NCI-H2029 (cell line): ENCODE data around the gene KAZN.

ENCODE experiments used
- DNase-seq: peaks from one replicate; lab custom pipeline; 2025; lab: John Stamatoyannopoulos, UW

Gene KAZN

DNA sequence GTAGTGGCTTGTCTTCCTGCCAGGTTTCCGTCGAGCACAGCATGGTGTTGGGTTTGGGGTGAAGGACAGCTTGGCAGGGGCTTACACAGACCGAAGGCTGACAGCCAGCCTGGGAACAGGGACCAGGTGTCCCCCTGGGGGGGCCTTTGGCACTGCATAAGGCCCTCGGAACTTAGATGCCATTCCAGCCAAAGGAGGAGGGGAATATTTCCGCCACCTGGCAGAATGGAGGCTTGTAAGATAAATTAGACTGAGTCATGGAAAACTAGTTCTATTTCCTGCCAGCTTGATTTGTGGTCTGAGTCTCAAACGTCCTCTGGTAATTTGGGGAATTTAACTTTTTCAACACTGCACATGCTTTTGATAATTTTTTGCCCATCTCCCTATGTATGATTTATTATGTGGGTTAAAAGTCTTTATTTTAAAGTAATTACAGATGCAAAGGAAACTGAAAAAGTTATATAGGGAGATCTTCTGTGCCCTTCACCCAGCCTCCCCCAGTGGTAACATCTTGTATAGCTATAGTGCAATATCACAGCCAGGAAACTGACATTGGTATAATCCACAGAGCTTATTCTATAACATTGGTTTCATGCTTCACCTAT lies 543.6 kb downstream of the KAZN start:
- no peak for DNase-seq

DNA sequence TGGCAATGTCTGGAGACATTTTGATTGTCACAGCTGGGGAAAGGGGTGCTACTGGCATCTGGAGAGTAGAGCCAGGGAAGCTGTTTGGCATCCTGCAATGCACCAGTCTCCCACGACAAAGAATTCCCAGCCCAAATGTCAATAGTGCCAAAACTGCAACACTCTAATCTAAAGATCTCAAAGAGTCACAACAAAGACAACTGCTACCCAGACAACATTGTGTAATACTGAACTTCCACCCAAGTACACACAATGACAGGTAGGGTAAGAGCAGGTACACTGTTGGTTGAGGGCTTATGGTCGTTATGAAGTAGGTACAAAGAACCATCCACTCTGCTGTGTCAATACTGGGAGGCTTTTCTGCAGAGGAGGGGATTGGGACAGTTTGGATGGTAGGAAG lies 546.8 kb downstream of the KAZN start:
- no peak for DNase-seq

DNA sequence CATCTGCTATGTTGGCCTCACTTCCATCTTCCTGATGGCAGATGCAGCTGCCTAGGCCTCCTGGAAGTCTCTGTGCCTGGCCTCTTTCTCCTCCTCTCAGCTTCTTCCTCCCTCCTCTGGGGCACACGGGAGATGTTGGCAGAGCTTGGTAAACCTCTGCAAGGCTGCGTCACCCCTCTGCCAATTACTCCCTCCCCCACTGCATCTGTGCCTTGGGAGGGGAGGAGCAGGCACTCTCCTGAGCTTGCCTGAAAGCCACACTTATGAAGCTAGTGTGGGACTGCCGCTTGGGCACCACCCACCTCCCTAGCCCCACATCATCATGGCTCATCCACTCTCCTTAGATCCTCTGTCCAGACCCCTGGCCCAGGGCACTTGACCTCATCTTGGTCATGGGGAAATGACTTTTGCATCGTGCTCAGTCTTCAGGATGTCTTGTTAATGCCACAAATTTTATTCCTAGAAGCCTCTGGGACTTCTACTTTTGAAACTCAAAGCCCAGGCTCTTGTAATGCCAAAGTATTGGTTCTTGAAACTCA lies 547.7 kb downstream of the KAZN start:
- no peak for DNase-seq

DNA sequence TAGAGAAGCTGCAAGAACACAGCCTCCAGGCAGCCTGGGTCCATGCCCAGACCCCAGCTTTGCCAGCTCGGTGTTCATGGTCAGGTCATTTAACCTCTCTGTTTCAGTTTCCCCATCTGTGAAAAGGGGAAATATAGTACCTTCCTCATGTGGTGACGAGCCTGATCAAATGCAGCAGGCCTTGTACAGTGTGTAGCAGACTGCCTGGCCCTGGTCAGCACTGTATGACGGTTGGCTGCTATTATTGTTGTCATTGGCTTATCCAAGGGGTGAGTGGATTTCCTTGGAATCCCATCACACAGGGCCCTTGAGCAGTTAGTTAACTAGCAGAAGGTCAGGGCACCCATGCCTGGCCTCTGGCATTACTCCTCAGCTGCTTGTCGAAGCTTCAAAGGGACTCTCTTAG lies 548.5 kb downstream of the KAZN start:
- no peak for DNase-seq

DNA sequence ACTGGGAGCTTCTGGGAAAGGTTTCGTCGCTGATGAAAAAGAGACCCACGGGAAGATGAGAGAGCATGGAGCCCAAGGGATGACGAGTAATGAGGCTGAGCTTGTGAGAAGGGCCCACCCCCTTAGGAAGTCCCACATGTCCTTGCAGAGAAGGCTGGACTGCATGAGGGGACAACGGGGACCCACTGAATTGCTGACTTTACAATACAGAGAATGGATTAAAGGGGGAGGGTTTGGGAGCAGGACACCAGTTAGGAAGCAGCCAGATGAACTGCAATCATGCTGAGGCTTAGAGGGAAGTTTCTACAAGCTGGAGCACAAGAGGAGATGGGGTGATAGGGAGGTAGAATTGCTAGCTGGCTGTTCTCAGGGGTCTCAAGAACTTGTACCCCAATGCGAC lies 549.5 kb downstream of the KAZN start:
- DNase-seq: no peak

DNA sequence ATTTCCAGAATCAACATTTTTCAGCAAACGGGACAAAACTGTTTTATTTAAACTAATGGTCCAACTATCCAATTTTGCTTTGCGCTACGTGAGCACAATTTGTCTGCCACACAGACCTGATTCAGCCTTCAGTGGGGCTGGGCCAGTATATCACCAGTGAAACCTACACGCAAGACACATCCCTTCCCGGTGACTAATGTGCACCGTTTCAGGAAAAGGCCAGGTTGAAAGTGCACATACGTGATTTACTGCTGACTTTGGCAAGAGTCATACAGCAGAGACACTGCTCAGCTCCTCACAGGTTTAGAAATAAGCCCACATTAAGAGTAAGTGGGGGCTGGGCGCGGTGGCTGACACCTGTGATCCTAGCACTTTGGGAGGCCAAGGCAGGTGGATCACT lies 550.0 kb downstream of the KAZN start:
- no peak for DNase-seq

DNA sequence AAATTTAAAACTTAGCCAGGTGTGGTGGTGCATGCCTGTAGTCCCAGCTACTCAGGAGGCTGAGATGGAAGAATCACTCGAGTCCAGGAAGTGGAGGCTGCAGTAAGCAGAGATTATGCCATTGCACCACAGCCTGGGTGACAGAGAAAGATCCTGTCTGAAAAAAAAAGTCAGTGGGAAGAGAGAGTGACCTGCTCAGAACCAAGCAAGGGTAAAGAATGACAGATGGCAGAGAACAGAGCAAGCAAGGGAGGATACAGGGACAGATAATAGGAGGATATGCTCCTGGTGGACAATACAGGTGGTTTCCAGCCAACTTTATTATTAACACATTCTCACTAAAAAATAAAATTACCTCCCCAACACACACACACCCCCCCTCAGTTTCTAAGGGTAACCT lies 550.5 kb downstream of the KAZN start:
- DNase-seq: no peak

DNA sequence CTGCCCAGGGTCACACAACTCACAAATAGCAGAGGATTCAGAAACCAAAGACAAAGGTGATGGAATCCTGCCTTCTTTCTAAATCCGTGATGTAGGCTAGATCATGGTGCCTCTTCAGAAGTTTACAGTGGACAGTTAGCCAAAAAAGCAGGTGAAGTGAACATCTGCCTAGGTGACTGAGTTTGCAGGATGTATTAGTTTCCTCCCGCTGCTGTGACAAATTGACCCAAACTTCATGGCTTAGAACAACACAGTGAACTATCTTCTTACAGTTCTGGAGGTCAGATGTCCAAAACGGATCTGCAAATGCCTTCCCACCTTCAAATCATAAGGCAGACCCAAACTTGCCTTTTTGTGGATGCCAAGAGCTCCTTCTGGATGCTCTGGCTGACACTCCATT lies 551.9 kb downstream of the KAZN start:
- DNase-seq: no peak

DNA sequence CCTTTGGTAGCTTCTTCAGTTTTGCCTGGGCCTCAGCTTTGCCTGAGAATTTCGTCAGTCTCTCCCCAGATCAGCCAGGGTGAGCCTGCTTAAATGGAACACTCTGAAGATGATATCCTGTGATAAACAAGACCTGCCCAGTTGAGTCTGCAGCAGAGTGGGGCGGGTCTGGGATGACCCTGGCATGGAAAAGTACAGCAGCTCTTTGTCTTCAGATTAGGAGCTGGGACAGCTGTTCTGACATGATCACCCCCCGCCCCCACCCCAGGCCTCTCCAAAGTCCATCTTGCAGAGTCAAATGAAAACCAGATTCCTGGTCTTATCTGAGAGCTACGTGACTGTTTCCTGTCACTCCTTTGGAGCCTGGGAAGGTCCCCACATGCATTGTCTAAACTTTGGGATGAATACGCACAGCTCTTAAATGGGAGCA lies 552.9 kb downstream of the KAZN start:
- DNase-seq: no peak

DNA sequence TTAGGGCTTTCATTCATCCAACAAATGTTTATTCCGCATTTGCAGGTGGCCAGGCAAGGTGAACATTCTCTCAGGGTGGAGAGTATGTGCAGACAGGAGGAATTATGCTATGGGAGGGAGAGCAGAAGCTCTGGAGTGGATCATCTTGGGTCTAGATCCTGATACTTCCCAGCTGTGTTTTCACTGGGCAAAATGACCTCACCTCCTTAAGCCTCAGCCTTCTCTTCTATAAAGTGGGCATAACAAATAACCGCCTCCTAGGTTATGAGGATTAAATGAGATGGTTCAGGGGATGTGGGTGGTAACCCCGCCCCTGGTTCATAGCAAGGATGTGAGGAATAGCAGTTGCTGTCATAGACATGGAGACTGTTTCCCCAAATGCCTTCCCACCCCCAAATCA lies 553.4 kb downstream of the KAZN start:
- no peak for DNase-seq

DNA sequence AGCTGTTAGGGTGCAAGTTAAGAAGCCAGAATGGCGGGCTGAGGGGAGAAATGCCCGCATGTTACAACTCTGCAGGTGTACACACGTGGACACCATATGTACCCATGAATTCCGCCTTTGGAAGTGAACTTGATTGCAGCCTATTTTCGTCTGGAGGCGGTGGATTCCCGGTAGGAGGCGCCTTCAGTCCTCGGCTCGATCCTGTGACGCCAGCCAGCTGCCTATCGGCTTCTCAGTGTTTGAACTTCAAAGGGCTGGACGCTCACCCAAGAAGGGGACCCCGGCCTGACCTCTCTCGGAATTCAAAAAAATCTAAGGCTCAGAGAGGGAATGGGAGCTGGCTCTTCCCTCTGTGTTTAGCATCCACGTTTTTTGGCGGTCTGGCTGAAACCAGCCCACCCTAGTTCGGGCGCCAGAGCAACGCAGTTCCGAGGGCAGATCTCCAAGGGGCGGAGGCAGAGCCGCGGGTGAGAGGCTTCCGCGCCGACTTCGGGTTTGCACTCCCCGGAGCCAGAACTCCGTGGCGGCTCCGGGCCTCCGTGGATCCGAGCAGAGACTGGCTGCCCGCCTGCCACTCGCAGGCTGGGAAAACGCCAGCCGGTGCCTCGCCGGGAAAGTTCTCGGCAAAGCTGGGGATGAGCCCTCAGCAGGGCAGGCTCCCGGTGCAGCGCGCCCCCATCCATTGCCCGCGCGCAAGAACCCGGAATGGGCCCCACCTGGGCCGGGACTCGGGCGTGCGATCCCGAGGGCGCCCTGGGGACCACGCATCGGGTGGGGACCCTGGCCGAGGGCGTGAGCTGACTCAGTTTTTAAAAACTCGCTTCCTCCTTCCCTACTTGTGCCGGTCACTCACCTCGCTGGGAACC lies 554.1 kb downstream of the KAZN start:
- DNase-seq: peak; percentile 70

DNA sequence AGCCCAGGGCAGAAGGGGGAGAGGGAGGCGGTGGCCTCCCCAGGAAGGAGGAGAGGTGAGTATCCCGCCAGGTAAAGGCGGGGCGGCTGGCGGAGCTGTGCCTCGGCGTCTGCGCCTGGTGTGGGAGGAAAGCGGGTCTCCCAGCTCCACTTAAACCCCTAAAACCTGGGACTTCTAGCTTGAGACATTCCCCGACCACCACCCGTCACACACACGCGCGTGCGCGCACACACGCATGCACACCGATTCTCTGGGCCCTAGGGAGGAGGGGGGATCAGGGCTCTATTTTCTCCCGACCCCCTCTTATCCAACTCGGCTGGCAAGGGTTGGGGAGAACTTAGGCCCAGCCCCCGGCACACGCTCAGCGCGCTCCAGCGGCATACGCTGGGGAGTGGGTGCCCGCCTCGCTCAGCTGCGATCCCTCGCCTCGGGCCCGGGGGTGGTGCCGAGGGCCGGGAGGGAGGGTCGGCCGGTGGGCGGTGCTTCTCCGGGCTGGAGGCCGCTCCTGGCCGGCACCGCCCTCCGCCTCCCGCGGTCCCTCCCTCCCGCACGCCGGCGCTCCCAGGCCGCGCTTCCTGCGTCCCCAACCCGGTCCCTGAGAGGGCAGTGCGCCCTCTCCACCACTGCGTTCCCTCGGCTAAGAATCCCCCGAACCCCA lies 554.8 kb downstream of the KAZN start, which contains the start of gene TMEM51:
TSS of gene TMEM51 (plus strand) at position 564 of the 658 bp plus-strand sequence. CDS start 61,341 bp downstream, outside the sequence.
- DNase-seq: peak; percentile 67

DNA sequence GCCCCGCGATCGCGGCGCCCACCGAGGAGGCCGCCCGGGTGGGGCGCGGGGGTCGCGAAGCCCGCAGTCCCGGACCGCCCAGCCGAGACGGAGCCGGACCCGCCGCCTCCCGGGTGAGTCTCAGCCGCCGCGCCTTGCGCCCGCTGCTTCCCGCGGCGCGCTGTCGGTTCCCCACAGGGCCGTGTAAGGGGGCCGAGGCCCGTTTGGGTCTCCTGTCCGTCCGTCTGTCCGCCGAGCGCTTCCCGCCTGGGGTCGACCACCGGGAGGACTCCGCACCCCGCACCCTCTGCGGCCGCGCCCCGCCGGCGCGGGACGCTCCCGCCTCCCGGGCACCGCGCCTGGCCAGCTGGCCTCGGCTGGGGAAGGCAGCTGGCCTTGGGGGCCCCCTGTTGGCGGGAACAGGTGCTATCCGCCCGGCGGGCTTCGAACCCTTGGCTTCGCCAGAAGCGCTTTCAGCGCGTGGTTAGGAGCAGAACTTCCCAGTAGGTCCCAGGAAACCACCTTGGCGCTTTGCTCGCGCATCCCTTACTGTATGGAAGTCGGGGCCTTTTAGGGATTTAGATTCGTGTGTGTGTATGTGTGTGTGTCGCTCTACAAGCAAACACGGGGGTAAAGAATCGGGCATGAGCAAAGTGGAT lies 555.5 kb downstream of the KAZN start:
- DNase-seq: peak; percentile 31

DNA sequence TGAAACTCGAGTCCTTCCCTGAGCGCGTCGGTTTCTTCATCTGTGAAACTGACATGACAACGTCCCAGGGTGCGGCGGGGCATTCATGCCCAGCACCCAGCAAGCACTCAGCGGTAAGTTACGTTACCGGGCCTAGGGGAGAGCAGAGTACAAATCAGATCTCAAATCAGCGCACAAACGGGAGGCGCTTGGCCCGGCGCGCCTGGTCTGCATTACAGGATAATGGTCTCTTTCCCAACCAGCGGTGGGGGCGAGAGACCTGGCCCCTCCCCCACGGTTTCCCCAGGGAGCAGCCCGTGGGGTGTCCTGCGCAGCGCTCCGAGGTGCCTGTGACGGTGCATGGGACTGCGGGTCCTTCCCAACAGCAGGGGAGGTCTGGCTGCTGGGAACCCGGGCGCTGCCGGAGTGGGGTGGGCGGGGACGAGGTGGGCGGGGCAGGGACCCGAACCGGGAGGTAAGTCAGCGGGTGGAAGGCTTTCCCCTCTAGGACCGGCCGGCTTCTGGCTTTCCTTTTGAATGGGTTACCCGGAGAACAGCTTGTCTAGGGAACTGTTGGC lies 556.1 kb downstream of the KAZN start:
- DNase-seq: no peak

DNA sequence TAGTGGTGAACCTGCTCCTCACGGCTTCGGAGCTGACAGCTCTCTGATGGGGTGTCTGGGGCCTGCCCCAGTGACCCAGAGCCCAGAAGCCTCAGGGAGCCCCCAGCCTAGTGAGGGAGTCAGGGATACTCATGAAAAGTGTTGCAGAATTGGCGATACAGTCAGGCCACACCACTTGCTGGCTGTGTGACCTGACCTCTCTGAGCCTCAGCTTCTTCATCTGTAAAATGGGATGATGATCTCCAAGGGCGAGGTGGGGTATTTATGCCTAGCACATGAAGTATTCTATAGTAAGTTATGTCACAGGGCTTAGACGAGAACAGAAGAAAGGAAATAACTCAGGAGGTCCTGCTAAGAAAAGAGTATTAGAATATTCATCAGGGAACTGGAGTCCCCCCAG lies 556.7 kb downstream of the KAZN start:
- no peak for DNase-seq

DNA sequence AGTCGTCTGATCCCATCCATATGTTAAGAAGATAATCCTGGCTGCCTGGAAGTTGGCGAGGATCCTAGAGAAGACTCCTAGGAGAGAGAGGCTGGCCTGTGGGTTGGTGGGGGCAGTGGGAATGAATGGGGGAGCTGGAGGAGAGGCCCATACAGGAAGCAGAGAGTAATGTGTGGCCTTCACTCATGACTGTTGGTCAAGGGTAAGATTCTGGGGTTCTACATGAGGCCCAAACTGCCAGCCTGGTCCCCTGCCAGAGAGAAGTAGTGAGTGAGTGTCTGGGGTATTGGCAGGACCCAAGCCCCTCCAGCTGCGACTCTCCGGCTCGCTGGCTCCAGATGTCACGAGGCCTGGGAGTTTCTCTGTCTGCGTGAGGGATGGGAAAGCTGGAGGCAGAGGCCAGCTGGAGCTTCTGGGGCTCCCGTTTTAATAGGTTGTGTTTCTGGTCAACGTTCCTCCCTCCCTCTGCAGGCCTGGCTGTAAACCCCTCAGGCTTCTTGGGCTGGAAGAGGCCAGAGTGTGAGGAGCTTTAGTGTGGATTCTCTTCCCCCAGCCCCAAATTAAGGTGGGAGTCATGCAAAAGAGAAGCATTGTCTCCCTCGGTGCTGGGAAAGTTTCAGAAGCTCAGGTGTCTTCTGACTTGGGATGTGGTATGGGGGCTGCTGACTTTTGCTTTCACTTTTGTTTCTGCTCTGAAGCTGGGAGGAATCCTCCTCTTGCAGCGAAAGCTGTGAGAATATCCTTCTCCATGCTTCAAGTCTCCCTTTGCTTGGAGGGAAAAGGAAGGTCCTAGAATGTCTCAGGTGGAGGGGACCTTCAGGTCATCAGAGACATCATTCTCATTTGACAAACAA lies 557.6 kb downstream of the KAZN start:
- DNase-seq: no peak

DNA sequence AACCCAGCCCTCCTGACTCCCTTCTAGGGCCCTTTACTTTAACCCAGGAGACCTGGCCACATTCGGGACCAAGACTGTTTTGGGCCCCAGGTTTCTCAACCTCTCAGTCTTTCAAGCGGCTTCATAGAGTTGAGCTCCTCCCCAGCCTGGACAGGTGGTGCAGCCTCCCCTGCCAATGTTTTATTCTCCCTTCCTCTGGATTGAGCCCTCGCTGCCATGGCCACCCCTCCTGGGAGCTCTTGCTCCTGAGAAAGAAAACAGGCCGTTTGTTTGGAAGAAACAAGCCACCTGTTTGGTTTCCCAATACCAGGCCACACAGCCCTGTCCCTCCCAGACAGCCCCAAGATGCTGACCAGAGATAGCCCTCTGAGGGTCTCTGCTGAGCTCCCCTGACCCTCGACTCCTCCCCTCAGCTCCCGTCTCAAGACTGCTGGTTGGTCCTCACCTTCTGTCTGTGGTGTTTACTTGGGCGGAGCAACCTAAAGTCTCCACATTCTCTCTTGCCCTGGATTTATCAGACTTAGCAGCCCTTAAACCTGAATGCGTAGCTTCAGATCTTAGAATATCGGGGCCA lies 558.4 kb downstream of the KAZN start:
- DNase-seq: no peak

DNA sequence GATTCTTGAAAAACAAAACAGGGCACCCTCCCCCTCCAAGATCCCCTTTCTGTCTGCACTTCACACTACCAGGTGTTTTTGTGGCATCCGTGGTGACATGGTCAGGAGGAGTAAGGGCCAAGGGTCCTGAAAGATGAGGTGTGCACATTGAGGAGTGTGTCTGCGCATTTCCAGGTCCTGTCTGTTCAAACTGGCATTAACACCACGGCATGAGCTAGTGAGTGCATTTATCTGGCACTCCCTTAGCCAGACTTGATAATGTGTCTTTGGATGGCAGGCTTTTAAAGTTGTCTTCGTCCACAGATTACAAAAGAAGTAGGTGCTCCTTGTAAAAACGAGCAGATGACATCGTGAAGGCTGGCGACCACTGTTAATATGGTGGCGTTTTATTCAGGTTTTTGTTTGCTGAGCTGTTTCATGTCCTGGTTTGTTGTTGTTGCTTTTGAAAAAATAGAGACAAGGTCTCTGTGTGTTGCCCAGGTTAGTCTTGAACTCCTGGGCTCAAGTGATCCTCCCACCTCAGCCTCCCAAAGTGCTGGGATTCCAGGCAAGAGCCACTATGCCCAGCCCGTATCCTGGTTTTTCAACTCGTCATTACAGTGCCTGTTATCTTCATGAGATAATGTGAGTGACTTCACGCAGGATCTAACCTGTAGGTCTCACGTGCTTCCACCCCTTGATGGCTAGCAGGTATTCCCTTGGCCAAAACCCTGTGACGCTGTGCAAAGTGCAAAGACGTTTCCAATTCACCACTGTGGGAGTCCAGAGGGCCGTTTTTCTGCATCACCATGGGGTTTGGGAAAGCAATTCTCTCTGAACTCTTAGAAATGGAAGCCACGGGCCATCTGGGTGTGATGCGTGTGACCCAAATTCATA lies 559.3 kb downstream of the KAZN start:
- no peak for DNase-seq

DNA sequence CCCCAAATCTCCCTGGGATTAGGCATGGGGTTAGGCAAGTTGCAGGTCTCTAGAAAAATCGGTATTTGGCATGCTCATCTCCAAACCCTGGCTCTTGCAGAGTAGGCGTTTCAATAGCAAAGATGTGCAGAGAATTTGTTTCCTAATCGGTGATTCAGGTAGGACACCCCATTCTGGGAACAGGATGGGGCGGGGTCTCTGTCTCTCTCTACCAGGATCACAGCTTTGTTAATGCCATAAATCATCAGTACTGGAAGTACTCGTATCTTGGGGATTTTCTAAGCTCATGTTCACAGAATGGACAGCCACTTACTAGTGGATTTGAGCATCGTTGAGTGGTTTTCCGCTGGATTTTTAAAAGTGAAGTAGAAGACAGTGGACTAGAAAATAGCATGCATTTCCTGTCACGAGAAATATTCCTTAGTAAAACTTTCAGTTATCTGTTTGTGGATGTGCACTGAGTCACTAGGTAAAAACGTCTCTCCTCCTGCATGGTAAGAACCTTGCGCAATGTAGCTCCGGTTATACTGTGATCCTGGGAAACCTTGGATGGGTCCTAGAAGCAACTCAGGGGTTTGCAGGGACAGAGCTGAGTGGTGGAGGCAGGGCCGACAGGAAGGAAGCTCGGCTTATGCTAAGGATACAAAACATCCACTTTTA lies 560.2 kb downstream of the KAZN start:
- DNase-seq: no peak
